ENCODE data around the gene TCFL5.

TCFL5 gene

DNA sequence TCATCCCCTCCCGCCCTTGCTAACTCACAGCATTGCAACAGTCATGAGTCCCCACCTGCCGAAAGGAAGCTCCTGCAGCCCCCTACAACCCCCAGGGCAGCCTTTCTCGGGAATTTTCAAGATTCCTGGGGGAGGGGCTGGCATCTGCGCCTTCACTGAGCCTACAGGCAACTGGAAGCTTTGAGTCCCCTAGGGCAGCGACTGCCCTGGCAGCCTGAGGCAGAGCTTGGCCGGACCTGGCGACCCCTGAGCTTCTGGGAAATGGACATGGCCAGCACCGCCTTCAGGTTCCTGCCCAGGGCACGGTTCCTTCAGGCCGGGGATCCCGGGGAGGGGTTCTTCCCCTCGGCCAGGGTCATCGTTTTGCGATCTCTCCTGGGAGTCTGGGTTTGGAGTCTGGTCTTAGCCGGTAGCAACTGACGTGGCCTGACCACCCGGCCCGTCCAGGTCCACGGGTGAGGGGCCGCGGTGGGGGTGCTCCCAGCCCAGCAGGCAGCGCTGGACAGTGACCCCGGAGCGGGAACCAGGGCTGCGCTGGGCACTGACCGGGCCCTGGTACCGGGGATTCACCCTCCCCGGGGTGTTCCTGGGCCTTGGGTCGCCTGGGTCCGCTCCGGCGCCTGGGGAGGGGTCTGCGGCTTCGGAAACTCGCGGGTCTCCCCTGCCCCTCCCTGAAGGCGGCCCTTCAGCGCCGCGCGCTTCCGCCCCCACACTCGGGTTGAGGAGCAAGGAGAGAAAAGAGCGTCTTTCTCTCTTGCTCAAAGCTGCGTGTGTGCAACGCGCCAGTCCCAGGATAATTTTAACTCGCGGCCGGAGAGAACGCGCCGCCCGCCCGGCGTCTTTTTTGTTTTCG is 45.4 kb downstream of the TCFL5 start:
- TF ChIP-seq, protein P1, sequence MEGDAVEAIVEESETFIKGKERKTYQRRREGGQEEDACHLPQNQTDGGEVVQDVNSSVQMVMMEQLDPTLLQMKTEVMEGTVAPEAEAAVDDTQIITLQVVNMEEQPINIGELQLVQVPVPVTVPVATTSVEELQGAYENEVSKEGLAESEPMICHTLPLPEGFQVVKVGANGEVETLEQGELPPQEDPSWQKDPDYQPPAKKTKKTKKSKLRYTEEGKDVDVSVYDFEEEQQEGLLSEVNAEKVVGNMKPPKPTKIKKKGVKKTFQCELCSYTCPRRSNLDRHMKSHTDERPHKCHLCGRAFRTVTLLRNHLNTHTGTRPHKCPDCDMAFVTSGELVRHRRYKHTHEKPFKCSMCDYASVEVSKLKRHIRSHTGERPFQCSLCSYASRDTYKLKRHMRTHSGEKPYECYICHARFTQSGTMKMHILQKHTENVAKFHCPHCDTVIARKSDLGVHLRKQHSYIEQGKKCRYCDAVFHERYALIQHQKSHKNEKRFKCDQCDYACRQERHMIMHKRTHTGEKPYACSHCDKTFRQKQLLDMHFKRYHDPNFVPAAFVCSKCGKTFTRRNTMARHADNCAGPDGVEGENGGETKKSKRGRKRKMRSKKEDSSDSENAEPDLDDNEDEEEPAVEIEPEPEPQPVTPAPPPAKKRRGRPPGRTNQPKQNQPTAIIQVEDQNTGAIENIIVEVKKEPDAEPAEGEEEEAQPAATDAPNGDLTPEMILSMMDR (conservative IDR thresholded peaks at IDR 0.05; ENCODE audit: low read depth) = no peak
- ChIA-PET CTCF (interaction anchor here (2.4 kb wide), 1 partner anchor 25 kb away, joined by 9 read pairs; no protein-coding TSS in a partner anchor), POLR2A (ENCODE audit: low non-redundant PET) (interaction anchor here (0.6 kb wide), 1 partner anchor 40 kb away, joined by 3 read pairs; no protein-coding TSS in a partner anchor)
- no peak overlapping the region for H3K27ac ChIP-seq
- DNase-seq (ENCODE audit: low spot score) = no peak

GRCh38 chr20:62815066-62815991 is 46.3 kb downstream of the TCFL5 start:
- POLR2A ChIA-PET (ENCODE audit: low non-redundant PET) = interaction anchor here (1.7 kb wide), 1 partner anchor 21 kb away, joined by 5 read pairs; no protein-coding TSS in a partner anchor
- H3K27ac ChIP-seq = peak overlapping the region; percentile 47
- TF ChIP-seq, protein P1 (conservative IDR thresholded peaks at IDR 0.05; ENCODE audit: low read depth) = no peak
- CTCF ChIA-PET = interaction anchor here (0.7 to 2.4 kb wide), 2 partner anchors 24 to 79 kb away, joined by 3 to 9 read pairs; no protein-coding TSS in a partner anchor
- peak; percentile 91 for DNase-seq (ENCODE audit: low spot score)

DNA sequence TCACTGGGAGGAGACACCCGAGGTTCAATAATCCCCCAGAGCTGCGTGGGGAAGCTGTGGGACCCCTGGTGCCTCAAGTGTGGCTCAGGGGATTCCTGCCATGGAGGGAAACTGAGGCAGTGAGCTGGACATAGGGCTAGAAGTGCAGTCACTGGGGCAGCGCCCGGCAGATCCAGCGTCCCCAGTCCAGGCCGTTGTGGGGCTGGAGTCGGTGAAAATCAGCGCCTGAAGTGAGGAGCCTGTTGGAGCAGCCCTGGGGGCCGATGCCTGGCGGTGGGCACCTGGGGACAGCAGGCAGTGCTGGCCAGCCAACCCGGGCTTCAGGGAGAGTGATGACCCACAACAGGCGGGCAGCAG is 46.9 kb downstream of the TCFL5 start:
- DNase-seq (ENCODE audit: low spot score) = no peak
- CTCF ChIA-PET = interaction anchor here (0.6 to 2.4 kb wide), 4 partner anchors 23 to 477 kb away, joined by 3 to 9 read pairs (median 3); no protein-coding TSS in a partner anchor
- H3K27ac ChIP-seq = peak overlapping the region; percentile 47
- POLR2A ChIA-PET (ENCODE audit: low non-redundant PET) = interaction anchor here (1.7 kb wide), 1 partner anchor 20 kb away, joined by 5 read pairs; no protein-coding TSS in a partner anchor
- TF ChIP-seq, protein P1 (conservative IDR thresholded peaks at IDR 0.05; ENCODE audit: low read depth) = no peak

DNA sequence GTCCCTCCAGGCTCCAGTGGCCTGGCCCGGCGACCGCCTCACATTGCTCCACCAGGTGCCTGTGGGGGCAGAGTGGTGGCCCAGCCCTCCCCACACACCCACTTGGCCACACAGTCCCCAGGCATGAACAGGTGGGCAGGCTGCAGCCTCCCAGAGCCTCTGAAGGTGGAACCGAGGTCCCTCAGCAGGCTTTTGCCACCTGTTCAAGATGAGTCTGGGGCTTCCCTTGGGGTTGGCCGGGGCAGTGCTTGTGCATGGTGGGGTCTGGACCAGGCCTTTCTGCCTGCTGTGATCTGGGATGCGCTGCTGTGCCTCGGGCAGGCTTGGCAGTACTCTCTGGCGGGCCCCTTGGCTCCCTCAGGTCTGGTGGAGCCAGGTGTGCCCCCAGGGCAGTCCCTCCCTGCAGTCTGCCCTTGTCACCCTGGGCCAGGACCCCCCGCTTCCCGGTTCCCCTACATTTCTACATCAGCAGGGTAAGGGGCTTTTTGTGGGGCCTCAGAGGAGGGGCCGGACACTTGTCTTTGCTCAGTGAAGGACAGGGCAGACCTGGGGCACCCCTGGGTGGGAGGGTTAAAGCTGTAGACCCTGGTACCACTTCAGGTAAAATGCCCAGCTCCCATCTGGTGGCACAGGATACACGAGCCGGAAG is 47.4 kb downstream of the TCFL5 start:
- no peak for DNase-seq (ENCODE audit: low spot score)
- ChIA-PET POLR2A (ENCODE audit: low non-redundant PET) (interaction anchor here (1.7 kb wide), 1 partner anchor 19 kb away, joined by 5 read pairs; no protein-coding TSS in a partner anchor), CTCF (interaction anchor here (0.6 to 2.4 kb wide), 4 partner anchors 23 to 477 kb away, joined by 3 to 9 read pairs (median 3); no protein-coding TSS in a partner anchor)
- TF ChIP-seq, protein P1 (conservative IDR thresholded peaks at IDR 0.05; ENCODE audit: low read depth) = no peak
- H3K27ac ChIP-seq = peak overlapping the region; percentile 47

DNA sequence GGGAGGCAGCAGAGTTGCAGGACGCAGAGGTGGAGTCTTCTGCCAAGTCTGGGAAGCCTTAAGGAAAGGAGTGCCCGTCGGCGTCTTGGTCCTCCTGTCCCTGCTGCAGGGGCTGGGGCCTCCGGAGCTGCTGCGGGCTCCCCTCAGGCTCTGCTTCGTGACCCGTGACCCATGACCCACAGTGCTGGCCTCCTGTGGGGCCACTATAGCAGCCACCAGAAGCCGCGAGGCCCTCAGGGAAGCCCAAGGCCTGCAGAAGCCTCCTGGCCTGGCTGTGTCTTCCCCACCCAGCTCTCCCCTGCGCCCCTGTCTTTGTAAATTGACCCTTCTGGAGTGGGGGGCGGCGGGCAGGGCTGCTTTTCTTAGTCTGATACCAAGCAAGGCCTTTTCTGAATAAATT is 48.0 kb downstream of the TCFL5 start:
- POLR2A ChIA-PET (ENCODE audit: low non-redundant PET) = interaction anchor here (1.7 kb wide), 1 partner anchor 19 kb away, joined by 5 read pairs; no protein-coding TSS in a partner anchor
- H3K27ac ChIP-seq = peak overlapping the region; percentile 47
- DNase-seq (ENCODE audit: low spot score) = no peak
- TF ChIP-seq, protein P1 (conservative IDR thresholded peaks at IDR 0.05; ENCODE audit: low read depth) = no peak
- CTCF ChIA-PET = no interaction called here

All from RWPE1 (cell line).